A172 (cell line): ENCODE data around the gene TMEM107. TPM values are rescaled to one million over a fixed set of nuclear protein-coding genes. Genes with fewer than 3 reads are reported as not detected.

Source experiments
- DNase-seq: peaks from one replicate; pipeline ENCODE4 v3.0.0-alpha.2; 2015; ENCODE audit warnings: low spot score
- total RNA-seq: library from RNA; depleted of rRNA; stranded (reverse); fragments of >200 nt; shearing (Covaris generic); gene quantifications from 2 replicates; pipeline ENCODE4 v1.2.3, GENCODE V29; 2014

The TMEM107 gene
- total RNA-seq, 1 experiment from 2014 or later, result 35.8 TPM

- no peak for DNase-seq
Measured at GRCh38 chr17:8150194-8151119, 25.7 kb downstream of the TMEM107 start.

DNA sequence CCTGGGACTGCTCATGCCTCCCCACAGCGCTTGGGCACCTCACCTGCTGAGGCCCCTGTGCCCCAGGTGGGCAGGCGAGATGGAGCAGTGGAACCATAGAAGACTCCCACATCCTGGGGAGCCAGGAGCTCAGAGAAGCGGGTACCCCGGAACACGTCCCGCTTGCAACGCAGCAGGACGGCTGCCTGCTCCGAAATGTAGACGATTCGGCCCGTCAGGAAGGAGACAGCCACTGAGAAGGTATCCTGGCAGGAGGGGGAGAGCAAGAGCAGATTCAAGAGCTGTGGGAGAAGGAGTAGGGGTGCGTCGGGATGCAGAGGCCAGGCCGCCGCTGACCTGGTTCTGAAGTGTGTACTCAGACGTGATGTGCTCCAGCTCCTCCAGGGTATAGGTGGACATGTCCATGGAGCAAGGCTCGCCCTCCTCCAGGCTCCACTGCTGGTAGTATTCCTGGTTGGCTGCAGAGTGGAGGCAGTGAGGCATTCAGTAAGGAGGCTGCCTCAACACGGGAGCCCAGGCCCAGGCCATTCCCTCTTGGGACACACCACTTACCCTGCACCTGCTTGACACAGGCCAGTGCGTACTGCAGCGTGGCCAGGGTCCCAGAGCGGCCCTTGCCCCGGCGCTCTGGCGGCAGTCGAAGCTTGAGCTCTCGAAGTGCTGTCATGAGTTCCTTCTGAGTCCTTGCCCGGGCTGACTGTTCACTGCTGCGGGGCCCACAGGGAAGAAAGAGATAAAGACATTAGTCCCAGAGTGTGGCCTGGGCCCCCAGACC is 26.6 kb downstream of the TMEM107 start:
- DNase-seq, result no peak

GRCh38 chr17:8148560-8148959 is 27.6 kb downstream of the TMEM107 start:
- no peak for DNase-seq

GRCh38 chr17:8147805-8148404 is 28.3 kb downstream of the TMEM107 start:
- no peak for DNase-seq

DNA sequence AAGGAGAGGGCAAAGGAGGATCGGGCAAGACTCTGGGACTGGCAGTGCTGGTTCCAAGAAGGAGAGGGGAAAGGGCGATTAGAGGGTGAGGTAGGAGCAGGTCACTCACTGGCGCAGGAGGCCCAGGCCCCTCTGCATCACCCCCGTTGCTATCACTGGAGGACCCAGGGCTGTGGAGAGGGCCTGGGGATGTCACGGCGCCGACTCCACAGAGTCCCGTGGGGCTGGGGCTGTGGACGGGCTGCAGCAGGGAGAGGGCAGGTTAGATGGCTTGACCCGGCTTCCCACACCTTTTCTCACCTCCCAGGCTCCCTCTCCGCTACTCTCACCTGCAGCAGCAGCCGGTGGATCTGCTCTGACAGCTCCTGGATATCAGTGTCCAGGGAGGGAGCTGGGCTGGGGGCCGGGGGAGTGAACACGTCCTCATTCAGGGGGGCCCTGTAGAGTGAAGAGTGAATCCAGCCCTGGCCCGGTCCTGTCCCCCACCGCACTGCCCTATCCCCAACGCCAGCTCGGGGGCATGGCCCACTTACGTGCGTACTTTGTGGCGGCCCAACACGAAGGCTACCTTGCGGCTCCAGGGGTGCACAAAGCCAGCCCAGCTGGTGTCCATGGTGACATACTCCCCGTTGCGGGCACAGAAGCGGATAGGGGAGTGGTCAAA is 28.9 kb downstream of the TMEM107 start:
- DNase-seq, result no peak

GRCh38 chr17:8146381-8147140 is 29.6 kb downstream of the TMEM107 start:
- no peak for DNase-seq

GRCh38 chr17:8145811-8146210 is 30.4 kb downstream of the TMEM107 start:
- no peak for DNase-seq

DNA sequence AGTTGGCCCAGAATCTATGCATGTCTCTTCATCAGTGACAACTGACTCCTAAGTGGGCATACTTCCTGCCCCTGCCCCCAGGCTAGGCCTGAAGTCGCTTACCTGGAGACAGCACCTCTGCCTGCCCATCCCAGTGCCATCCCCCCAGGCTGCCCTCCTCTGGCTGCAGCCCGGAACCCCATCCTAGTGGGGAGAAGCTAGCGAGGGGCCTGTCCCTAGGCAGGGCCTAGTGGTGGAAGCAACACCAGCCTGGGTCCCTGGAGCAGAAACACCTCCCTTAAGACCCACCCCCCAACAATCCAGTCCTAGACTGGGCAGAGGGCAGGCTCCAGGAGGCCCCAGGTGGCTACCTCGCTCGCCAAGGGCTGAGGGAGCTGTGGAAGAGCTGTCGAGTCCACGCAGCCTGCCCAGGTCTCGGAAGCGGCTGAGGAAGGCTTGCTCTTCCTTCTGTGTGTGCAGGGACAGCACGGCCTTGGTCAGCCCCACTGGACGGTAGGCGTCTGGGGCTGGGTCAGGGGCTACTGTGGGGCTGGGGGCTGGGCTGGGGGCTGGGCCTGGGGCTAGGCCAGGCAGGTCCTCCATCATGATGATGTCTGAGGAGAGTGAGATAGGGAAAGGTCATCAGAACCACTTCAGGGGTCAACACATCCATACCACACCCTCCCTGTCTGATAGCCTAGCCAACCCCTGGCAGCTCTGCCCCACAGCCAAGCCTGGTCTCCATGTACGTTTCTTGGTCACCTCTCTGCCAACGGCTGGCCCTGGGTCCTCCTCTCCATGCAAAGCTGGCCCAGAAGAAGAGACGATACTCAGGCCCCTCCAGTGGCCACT is 31.6 kb downstream of the TMEM107 start:
- DNase-seq, result no peak

DNA sequence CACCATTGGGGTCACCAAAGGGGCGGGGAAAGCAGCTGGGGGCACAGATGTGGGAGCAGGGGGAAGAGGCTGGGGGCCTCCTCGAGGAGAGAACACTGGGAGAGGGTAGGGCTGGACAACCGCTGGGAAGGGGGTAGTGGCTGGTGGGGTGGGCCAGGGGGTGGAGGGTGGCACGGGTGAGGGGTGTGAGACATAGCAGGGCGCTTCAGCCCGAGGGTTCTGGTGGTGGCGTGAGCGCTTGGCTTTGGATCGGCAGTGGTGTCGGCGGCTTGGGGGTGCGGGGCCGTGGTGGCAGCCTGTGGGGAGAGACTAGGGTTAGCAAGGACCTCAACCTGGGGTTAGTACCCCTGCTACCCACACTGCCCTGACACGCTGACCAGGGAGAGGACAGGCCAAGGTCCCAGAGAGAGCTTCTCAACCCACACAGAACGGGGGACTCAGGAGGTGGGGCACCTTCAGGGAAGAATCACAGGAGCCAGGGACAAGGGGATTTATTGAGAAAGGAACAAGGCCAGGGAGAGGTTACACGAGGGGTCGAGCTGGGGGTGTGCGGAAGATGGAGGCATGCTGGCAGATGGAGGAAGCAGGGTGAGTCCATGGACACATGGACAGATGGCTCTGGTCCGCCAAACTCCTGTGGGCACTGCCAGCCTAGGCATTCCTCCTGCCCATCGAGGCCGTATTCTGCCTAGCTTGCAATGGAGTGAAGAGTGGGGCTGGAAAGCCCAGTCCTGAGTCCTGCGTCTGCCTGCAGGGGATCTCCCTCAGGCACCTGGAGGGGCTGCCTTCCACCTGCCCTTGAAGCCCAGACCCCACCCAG is 32.4 kb downstream of the TMEM107 start:
- DNase-seq, result no peak

GRCh38 chr17:8142887-8143580 is 33.1 kb downstream of the TMEM107 start:
- DNase-seq, result no peak

- DNase-seq, result no peak
Measured at GRCh38 chr17:8142158-8142886, 33.9 kb downstream of the TMEM107 start.

DNA sequence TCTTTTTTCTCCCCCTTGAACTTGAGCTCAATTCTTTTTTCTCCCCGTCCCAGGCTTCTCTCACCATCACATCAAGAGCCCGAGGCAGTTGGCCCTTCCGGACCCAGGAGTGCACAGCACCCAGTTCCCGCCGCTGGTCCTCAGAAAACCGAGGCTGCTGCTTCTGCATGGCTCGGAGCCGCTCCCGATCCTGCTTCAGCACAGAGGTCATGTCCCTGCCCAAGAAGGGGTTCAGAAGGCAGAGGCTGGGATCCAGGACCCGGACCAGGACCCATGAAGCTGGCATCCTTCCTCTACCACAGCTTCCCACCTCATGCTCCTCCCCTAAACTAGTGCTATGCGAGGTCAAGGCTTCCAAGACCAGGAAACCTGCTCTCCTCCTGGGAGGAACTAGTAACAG is 34.4 kb downstream of the TMEM107 start:
- DNase-seq, result no peak

DNA sequence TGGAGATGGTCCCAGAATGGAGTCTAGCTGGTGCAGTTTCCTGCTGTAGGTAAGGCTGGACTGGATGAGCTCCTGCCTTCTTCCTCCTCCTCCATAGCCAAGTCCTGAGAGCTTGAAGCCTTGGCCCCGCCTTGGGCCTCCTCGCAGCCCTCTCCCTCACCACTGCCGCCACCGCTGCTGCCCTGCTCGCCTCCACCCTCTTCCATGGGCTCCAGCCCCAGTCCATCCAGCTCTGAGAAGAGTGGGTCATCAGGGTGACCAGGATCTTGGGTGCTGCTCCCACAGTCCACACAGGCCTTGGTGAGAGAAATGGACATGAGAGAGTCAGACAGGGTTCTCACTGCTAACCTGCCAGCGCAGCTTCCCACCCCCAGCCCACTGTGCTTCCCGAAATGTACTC is 35.1 kb downstream of the TMEM107 start:
- DNase-seq, result no peak

DNA sequence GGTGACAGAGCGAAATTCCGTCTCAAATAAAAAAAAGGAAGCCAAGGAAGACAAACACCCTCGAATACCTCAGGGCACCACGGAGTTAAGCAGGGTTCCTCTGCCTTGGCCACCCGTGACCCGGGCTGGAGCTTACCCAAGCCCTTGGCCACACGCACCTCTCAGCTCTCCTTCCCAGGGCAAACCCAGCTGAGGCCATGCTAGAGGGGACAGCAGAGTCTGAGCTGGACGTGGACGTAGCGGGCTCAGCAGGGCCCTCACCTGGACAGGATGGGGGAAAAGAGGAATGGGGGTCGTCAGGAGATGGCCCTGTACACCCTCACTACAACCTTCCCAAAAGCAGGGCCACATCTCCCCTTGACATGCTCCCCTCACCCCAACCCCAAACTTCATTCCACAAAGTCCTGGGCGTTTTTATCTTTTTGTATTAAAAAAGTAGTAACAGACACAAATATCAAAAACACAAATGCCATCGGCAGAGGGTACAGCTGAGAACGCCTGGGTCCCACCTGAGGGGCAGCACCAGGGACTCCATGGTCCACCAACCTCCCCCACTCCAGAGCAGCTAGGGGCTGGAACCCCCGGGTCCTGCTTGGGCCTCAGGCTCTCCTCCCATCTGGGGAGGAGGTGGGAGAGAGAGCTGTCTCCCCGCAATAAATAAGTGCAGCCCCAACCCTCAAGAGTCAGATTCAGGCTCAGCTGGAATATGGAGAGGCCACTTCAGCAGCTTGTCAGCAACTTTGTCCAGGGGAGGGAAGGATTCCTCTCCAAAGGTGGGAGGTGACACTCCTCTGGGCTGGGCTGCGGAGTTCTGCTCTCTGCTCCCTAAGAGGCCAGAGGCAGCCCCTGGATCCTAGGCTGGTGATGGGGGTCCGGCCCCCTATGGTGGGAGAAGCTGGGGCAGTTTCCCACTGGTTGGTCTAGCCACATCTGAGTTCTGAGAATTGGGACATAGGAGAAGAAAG is 35.8 kb downstream of the TMEM107 start:
- DNase-seq, result no peak

- peak; percentile 99 for DNase-seq
Measured at GRCh38 chr17:8138672-8139371, 37.4 kb downstream of the TMEM107 start.

DNA sequence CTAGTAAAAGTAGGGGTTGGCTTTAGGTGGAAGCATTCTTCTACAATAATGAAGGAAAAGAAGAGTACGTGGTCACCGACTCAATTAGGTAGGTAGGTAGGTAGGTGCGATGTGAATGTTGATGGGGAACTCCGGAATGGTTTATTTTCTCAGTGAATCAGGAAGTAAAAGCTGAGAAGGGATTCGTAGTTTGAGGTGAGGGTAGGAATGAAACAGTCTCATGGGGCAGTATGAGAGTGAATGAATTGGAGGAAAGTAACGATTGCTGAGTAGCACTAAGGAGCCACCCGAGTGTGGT is 37.9 kb downstream of the TMEM107 start:
- DNase-seq, result no peak
